Right lobe of liver (tissue), 6 donors: ENCODE data around the gene AIG1. TPM values are rescaled to one million over a fixed set of nuclear protein-coding genes. Genes with fewer than 3 reads are reported as not detected.

Experiments used
- ATAC-seq, 4 donors: fragments of 200-7000 bp; cut with Tn5 transposase; one replicate each; pipeline ENCODE4 v1.9.1; 2020; ENCODE audit warnings: mild to moderate bottlenecking in 4 of 4, moderate library complexity in 4 of 4
- DNase-seq, 3 donors: peaks; one replicate each; pipeline ENCODE4 v3.0.0-alpha.2; 2020
- H3K27ac ChIP-seq, 3 donors: fragments of 200-600 bp; one replicate each; pipeline ENCODE4 v1.8.0; 2022
- H3K27me3 ChIP-seq, 2 donors: fragments of 200-600 bp; one replicate each; pipeline ENCODE4 v1.8.0; 2022
- H3K36me3 ChIP-seq, 4 donors: fragments of 200-600 bp; sonication (generic) in 1 of 4; one replicate each; pipeline versions ENCODE4 v1.5.1 to v1.8.0; 2017 to 2022; ENCODE audit warnings: control low read depth in 1 of 4
- H3K4me1 ChIP-seq, 4 donors: fragments of 200-600 bp; sonication (generic) in 1 of 4; one replicate each; pipeline versions ENCODE4 v1.5.1 to v1.8.0; 2017 to 2022; ENCODE audit warnings: control low read depth in 1 of 4
- H3K4me3 ChIP-seq, 3 donors: fragments of 200-600 bp; one replicate each; pipeline ENCODE4 v1.8.0; 2022
- H3K9me3 ChIP-seq, 4 donors: fragments of 200-600 bp; sonication (generic) in 1 of 4; one replicate each; pipeline versions ENCODE4 v1.5.1 to v1.8.0; 2017 to 2022; ENCODE audit warnings: control low read depth in 1 of 4
- POLR2A ChIP-seq: fragments of 450-650 bp; IDR thresholded peaks from one replicate; pipeline ENCODE4 v1.6.1; 2017; ENCODE audit warnings: antibody characterized with exemption, mild to moderate bottlenecking
- WGBS: methylation state at CpG from one replicate; pipeline ENCODE4 v1.1.6; 2018; ENCODE audit warnings: low coverage, low lambda C conversion rate; ENCODE audit not compliant: insufficient coverage; ENCODE audit errors: missing lambda C conversion rate; 5-methylcytosine and 5-hydroxymethylcytosine counted together
- intact Hi-C, 2 donors: fragments of 100-400 bp; cut with DNase I; formaldehyde crosslinking; loops; one replicate each; pipeline versions ENCODE4 v1.11.2 to v1.14.1; 2022
- total RNA-seq, 6 experiments: library from RNA; depleted of rRNA in 2 of 6; stranded (reverse); fragments of >200 nt in 2 of 6; fragmentation: NEBNext Ultra II Directional in 3 of 6; extraction: Animal tissue kit (Norgen Biotek cat#: 25700) in 3 of 6; gene quantifications; one replicate each; pipeline versions ENCODE4 v1.1.0 to v1.2.4, GENCODE V29; 2016 to 2023
- TF ChIP-seq, protein P1 (sequence below), 4 donors: fragments of 200-600 bp in 3 of 4; fragments of 450-650 bp in 1 of 4; IDR thresholded peaks; one replicate each; pipeline versions ENCODE4 v1.5.1 to v1.8.0; 2016 to 2022; ENCODE audit warnings: antibody characterized with exemption in 4 of 4, mild to moderate bottlenecking in 2 of 4
- donor health status: DM: no; HTN: yes; CAD: no.
- donor health status: DM: no; HTN: no; CAD: no.
- donor health status: DM: no; HTN: no; CAD: no.
- donor health status: DM: no; HTN: yes; CAD: no.
- donor health status: DM: no; HTN: yes; CAD: no.

Gene AIG1
- total RNA-seq, 6 experiments from 2014 or later: 81.4 to 151 (median 111) TPM

DNA sequence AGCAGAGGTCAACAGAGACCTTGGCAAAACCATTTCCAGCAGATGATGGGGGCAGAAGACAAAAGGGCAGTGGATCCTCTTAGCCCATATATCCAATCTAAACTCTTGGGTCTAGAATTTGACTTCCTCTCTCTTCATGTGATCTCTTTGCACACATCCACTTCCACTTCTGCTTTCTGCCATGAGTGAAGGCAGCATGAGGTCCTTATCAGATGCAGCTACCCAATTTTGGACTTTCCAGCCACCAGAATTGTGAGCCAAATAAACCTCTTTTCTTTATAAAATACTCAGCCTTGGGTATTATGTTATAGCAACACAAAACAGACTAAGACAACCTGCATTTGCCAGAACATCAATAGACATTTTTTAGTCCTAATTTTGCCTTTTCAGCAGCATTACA is 198.3 kb downstream of the AIG1 start:
- intact Hi-C loops: no loop called here
- ATAC-seq (no peak), DNase-seq (no peak)
- no peaks in the 10 kb centered on the region for H3K4me1 ChIP-seq
- no peaks in the 10 kb centered on the region for H3K27me3 ChIP-seq
- no peaks in the 10 kb centered on the region for H3K9me3 ChIP-seq
- no peak for TF ChIP-seq POLR2A
- TF ChIP-seq, protein P1, sequence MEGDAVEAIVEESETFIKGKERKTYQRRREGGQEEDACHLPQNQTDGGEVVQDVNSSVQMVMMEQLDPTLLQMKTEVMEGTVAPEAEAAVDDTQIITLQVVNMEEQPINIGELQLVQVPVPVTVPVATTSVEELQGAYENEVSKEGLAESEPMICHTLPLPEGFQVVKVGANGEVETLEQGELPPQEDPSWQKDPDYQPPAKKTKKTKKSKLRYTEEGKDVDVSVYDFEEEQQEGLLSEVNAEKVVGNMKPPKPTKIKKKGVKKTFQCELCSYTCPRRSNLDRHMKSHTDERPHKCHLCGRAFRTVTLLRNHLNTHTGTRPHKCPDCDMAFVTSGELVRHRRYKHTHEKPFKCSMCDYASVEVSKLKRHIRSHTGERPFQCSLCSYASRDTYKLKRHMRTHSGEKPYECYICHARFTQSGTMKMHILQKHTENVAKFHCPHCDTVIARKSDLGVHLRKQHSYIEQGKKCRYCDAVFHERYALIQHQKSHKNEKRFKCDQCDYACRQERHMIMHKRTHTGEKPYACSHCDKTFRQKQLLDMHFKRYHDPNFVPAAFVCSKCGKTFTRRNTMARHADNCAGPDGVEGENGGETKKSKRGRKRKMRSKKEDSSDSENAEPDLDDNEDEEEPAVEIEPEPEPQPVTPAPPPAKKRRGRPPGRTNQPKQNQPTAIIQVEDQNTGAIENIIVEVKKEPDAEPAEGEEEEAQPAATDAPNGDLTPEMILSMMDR (IDR thresholded peaks at IDR 0.05): no peak
- H3K4me3 ChIP-seq: no peak overlapping the region
- no peaks in the 10 kb centered on the region for H3K36me3 ChIP-seq
- no peak overlapping the region for H3K27ac ChIP-seq

DNA sequence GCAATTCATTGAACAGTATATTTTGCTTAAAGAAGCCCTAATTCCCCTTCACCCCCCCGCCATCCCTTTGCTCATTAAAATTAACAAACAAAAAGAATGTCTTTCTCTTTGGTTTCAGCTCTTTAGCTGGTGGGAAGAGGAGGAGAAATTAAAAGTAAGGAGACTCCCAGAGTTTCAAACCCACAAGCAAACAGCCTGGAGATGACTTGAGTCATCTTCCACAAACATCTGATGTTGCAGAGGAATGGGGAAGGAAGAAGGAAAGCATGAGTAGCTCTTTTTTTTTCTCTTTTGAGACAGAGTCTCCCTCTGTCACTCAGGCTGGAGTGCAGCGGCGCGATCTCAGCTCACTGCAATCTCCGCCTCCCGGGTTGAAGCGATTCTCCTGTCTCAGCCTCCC is 200.2 kb downstream of the AIG1 start:
- H3K4me3 ChIP-seq: no peak overlapping the region
- WGBS: 95% methylated on average over 7 of the region's 7 CpGs
- no peak overlapping the region for H3K27ac ChIP-seq
- DNase-seq (no peak), ATAC-seq (no peak)
- no peaks in the 10 kb centered on the region for H3K36me3 ChIP-seq
- TF ChIP-seq, protein P1 (IDR thresholded peaks at IDR 0.05): no peak
- TF ChIP-seq POLR2A: no peak
- intact Hi-C loops: no loop called here
- no peaks in the 10 kb centered on the region for H3K9me3 ChIP-seq
- no peaks in the 10 kb centered on the region for H3K27me3 ChIP-seq
- H3K4me1 ChIP-seq: no peaks in the 10 kb centered on the region

DNA sequence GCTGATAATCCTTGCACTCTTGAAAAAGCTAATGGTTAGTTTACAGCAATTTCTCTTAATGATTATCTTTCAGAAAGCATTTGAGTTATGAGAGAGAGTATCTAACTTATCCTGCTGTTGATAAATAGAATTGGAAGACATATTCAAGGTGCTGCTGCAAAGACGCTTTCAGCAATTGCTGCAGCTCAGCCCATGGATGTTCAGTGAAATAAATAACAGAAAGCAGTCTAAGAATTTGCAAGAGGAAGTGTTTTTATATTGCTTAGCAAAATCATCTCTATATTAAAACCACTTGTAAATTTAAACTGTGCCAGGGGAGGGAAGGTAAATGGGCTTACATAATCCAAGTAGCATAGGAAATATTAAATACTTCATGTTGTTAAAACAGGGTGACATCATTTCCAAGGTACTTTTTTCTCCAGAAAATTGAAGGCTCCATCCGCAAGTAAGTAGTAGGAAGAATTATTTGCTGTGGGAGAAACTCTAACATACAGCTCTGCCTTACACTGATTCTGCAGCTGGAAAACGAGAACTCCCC is 201.3 kb downstream of the AIG1 start:
- no peak overlapping the region for H3K27ac ChIP-seq
- DNase-seq (no peak), ATAC-seq (no peak)
- intact Hi-C loops: no loop called here
- H3K4me1 ChIP-seq: peaks cover 0 to under 1% (median 0%) of the 10 kb centered on the region in 4 donors
- H3K9me3 ChIP-seq: no peaks in the 10 kb centered on the region
- no peaks in the 10 kb centered on the region for H3K27me3 ChIP-seq
- TF ChIP-seq, protein P1 (IDR thresholded peaks at IDR 0.05): no peak
- TF ChIP-seq POLR2A: no peak
- H3K36me3 ChIP-seq: no peaks in the 10 kb centered on the region
- 87% methylated on average over 3 of the region's 3 CpGs for WGBS
- no peak overlapping the region for H3K4me3 ChIP-seq

DNA sequence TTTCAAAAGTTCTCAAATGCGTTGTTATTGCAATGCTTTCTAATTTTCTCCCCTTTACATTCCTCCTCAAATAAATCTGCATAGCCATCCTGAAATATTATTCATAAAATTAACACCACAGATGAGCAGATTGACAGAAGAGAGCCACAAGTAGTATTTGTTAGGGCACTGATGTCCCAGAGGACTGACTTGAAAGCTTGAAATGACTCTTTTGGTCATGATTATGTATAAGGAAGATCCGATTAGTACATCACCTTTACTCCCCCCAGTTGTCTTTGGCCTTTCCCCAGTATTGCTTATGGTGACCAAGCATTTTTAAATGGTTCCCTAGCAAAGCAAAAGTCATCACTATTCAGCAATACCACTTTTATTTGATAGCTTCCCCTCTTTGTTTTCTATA is 202.2 kb downstream of the AIG1 start:
- Histone ChIP-seq H3K4me3 (no peak overlapping the region), H3K27me3 (no peaks in the 10 kb centered on the region), H3K36me3 (no peaks in the 10 kb centered on the region), H3K9me3 (no peaks in the 10 kb centered on the region), H3K4me1 (peaks cover 0 to 8% (median 0%) of the 10 kb centered on the region in 4 donors), H3K27ac (no peak overlapping the region)
- DNase-seq: no peak
- WGBS: 86% methylated on average over 2 of the region's 2 CpGs
- TF ChIP-seq, protein P1 (IDR thresholded peaks at IDR 0.05): no peak
- no peak for TF ChIP-seq POLR2A
- ATAC-seq: no peak
- intact Hi-C loops: no loop called here

DNA sequence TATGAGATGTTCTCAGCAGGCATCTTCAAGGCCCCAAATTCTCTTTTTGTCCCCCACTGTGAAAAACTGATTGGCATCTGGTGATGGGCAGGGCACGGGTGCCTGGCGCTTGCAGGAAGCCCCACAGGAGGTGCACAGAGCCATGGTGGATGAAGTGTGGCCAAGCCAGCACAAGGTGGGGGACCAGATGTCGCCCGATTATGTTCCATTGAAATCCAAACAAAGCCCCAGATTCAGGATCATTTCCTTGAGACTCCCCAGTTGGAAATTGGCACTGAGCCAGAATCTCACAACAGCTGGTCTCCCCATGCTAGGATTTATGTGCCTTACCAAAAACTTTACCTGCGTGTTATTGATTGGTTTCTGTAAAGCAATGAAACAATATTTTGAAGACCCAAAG is 203.7 kb downstream of the AIG1 start:
- no peak for DNase-seq
- WGBS: 88% methylated on average over 4 of the region's 5 CpGs
- no peaks in the 10 kb centered on the region for H3K36me3 ChIP-seq
- intact Hi-C loops: no loop called here
- peaks cover 0 to 8% (median 0%) of the 10 kb centered on the region in 4 donors for H3K4me1 ChIP-seq
- no peaks in the 10 kb centered on the region for H3K27me3 ChIP-seq
- H3K4me3 ChIP-seq: no peak overlapping the region
- H3K27ac ChIP-seq: no peak overlapping the region
- no peak for ATAC-seq
- TF ChIP-seq, protein P1 (IDR thresholded peaks at IDR 0.05): no peak
- TF ChIP-seq POLR2A: no peak
- no peaks in the 10 kb centered on the region for H3K9me3 ChIP-seq
